WTC11 (cell line): Measurements from ENCODE around the gene DNAL4. TPM values are rescaled to one million over a fixed set of nuclear protein-coding genes. Genes with fewer than 3 reads are reported as not detected.

Experiments
- ATAC-seq: fragments of 200-7000 bp; cut with Tn5 transposase; 2 replicates; pipeline ENCODE4 v1.10.0; 2021; ENCODE audit warnings: mild to moderate bottlenecking, moderate library complexity
- CTCF ChIA-PET: fragments of 300-600 bp; sonication (Branson Sonifier 250); formaldehyde crosslinking; loops from one replicate; lab custom pipeline; 2021; ENCODE audit warnings: antibody characterized with exemption; lab: Charles Lee
- POLR2A ChIA-PET: fragments of 350-600 bp; sonication (Branson Sonifier 250); formaldehyde crosslinking; loops from one replicate; lab custom pipeline; 2021; ENCODE audit warnings: antibody characterized with exemption; lab: Charles Lee
- DNase-seq: peaks from one replicate; pipeline ENCODE4 v3.0.0; 2021; ENCODE audit warnings: low spot score
- H3K27ac Mint-ChIP-seq: 2 replicates; pipeline ENCODE4 v1.8.0; 2021; ENCODE audit warnings: mixed read lengths
- H3K27me3 Mint-ChIP-seq: 2 replicates; pipeline ENCODE4 v1.8.0; 2021; ENCODE audit warnings: low read depth, mild to moderate bottlenecking, moderate library complexity, mixed read lengths
- H3K36me3 Mint-ChIP-seq: 2 replicates; pipeline ENCODE4 v1.8.0; 2021; ENCODE audit warnings: mixed read lengths
- H3K4me1 Mint-ChIP-seq: 2 replicates; pipeline ENCODE4 v1.8.0; 2022; ENCODE audit warnings: mixed read lengths
- H3K4me3 Mint-ChIP-seq: 2 replicates; pipeline ENCODE4 v1.8.0; 2021; ENCODE audit warnings: mild to moderate bottlenecking, moderate library complexity, mixed read lengths
- H3K9me3 Mint-ChIP-seq: 2 replicates; pipeline ENCODE4 v1.8.0; 2021; ENCODE audit warnings: mixed read lengths
- ATF1 ChIP-seq: sonication (generic); formaldehyde crosslinking; IDR thresholded peaks from 2 replicates; pipeline ENCODE4 v1.8.1; 2023; ENCODE audit warnings: mild to moderate bottlenecking, moderate library complexity, missing genetic modification reagents
- ELF4 ChIP-seq: sonication (generic); formaldehyde crosslinking; IDR thresholded peaks from 2 replicates; pipeline ENCODE4 v1.8.1; 2022; ENCODE audit warnings: low read depth, mild to moderate bottlenecking, moderate library complexity, missing genetic modification reagents
- EMX1 ChIP-seq: fragments of 250-450 bp; sonication (Bioruptor Pico); IDR thresholded peaks from 2 replicates; pipeline ENCODE4 v1.8.0; 2021; ENCODE audit warnings: mild to moderate bottlenecking
- IRF2 ChIP-seq: sonication (generic); formaldehyde crosslinking; IDR thresholded peaks from 2 replicates; pipeline ENCODE4 v1.8.0; 2022; ENCODE audit warnings: low read depth, missing genetic modification reagents, borderline replicate concordance
- JUN ChIP-seq: sonication (generic); formaldehyde crosslinking; IDR thresholded peaks from 2 replicates; pipeline ENCODE4 v1.8.0; 2023; ENCODE audit warnings: mild to moderate bottlenecking, missing genetic modification reagents
- MXD4 ChIP-seq: fragments of 250-450 bp; sonication (Bioruptor Pico); IDR thresholded peaks from 2 replicates; pipeline ENCODE4 v1.8.0; 2021; ENCODE audit warnings: mild to moderate bottlenecking, moderate library complexity, borderline replicate concordance
- NFATC4 ChIP-seq: fragments of 250-450 bp; sonication (Bioruptor Pico); IDR thresholded peaks from 2 replicates; pipeline ENCODE4 v1.9.0; 2021; ENCODE audit warnings: mild to moderate bottlenecking
- NFYB ChIP-seq: sonication (generic); formaldehyde crosslinking; conservative IDR thresholded peaks from 2 replicates; pipeline ENCODE4 v1.8.0; 2022; ENCODE audit warnings: low read depth, missing genetic modification reagents
- NR1H2 ChIP-seq: sonication (generic); formaldehyde crosslinking; IDR thresholded peaks from 2 replicates; pipeline ENCODE4 v1.9.0; 2021; ENCODE audit warnings: mild to moderate bottlenecking, moderate library complexity, missing genetic modification reagents
- NR2C2 ChIP-seq: sonication (generic); formaldehyde crosslinking; IDR thresholded peaks from 2 replicates; pipeline ENCODE4 v1.8.0; 2022; ENCODE audit warnings: mild to moderate bottlenecking, missing genetic modification reagents
- PRRX2 ChIP-seq: fragments of 250-450 bp; sonication (Bioruptor Pico); IDR thresholded peaks from 2 replicates; pipeline ENCODE4 v1.8.0; 2021; ENCODE audit warnings: mild to moderate bottlenecking
- SP1 ChIP-seq: sonication (generic); formaldehyde crosslinking; conservative IDR thresholded peaks from 2 replicates; pipeline ENCODE4 v1.8.1; 2022; ENCODE audit warnings: missing genetic modification reagents
- total RNA-seq: library from RNA; stranded (reverse); gene quantifications from 3 replicates; pipeline ENCODE4 v1.2.3, GENCODE V29; 2021
- TF ChIP-seq, protein P1 (sequence below): sonication (generic); formaldehyde crosslinking; IDR thresholded peaks from 2 replicates; pipeline ENCODE4 v1.8.0; 2022; ENCODE audit warnings: mild to moderate bottlenecking, missing genetic modification reagents
- TF ChIP-seq, protein P2 (sequence below): sonication (generic); formaldehyde crosslinking; conservative IDR thresholded peaks from 2 replicates; pipeline ENCODE4 v1.8.1; 2023; ENCODE audit warnings: mild to moderate bottlenecking, low read depth, missing genetic modification reagents, moderate library complexity
- TF ChIP-seq, protein P3 (sequence below): fragments of 200-600 bp; IDR thresholded peaks from 2 replicates; pipeline ENCODE4 v1.8.0; 2022; ENCODE audit warnings: antibody characterized with exemption
- TF ChIP-seq, protein P4 (sequence below): sonication (generic); formaldehyde crosslinking; IDR thresholded peaks from 2 replicates; pipeline ENCODE4 v1.8.0; 2022; ENCODE audit warnings: missing genetic modification reagents
- TF ChIP-seq, protein P5 (sequence below): sonication (generic); formaldehyde crosslinking; IDR thresholded peaks from 2 replicates; pipeline ENCODE4 v1.8.1; 2023; ENCODE audit warnings: mild to moderate bottlenecking, missing genetic modification reagents
- TF ChIP-seq, protein P6 (sequence below): sonication (generic); formaldehyde crosslinking; IDR thresholded peaks from 2 replicates; pipeline ENCODE4 v1.8.0; 2022; ENCODE audit warnings: mild to moderate bottlenecking, missing genetic modification reagents
- TF ChIP-seq, protein P7 (sequence below): sonication (generic); formaldehyde crosslinking; conservative IDR thresholded peaks from 2 replicates; pipeline ENCODE4 v1.8.1; 2022; ENCODE audit warnings: mild to moderate bottlenecking, missing genetic modification reagents
- TF ChIP-seq, protein P8 (sequence below): sonication (generic); formaldehyde crosslinking; IDR thresholded peaks from 2 replicates; pipeline ENCODE4 v1.8.1; 2022; ENCODE audit warnings: mild to moderate bottlenecking, missing genetic modification reagents, moderate library complexity, borderline replicate concordance

The DNAL4 gene
- total RNA-seq, 1 experiment from 2014 or later = 11.8 TPM

DNA sequence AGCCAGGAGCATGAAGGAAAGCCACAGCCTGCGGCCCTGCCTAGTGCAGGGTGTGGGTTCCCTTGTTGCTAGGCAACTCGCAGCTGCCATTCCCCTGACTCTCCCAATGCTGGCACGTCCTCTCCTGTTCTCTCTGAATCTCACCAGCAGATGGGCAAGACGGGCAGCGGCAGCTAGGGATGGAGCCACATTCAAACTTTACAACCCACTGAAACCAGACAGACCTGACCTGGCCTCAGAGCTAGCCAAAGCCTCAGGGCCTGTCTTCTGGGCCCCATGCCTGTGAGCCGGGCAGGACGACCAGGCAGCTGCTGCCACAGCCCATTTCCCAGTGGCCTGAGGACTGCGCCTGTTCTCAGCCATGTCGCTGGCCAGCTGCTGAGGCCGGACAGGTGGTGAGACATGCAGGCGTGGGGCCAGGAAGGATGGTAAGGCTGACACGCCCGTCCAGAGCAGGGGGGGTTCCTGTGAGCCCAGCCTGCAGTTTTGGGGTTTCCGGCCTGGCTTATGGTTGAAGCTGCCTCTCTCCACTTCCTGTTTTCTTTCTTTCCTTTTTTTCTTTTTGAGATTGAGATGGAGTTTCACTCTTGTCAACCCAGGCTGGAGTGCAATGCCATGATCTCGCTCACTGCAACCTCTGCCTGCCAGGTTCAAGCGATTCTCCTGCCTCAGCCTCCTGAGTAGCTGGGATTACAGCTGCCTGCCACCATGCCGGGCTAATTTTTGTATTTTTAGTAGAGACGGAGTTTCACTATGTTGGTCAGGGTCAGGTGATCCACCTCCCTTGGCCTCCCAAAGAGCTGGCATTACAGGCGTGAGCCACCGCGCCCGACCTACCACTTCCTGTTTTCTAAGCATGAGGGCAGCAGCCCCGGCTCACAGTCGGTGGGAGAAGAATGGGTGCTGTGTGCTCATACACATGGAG, 42.3 kb downstream of the DNAL4 start:
- H3K27ac Mint-ChIP-seq = no peak overlapping the region
- ChIA-PET POLR2A (interaction anchor here (1.0 kb wide), 1 partner anchor 9 kb away, joined by 4 read pairs; no protein-coding TSS in a partner anchor), CTCF (interaction anchor here (2.7 to 2.8 kb wide), 2 partner anchors 14 to 17 kb away, joined by 10 to 11 read pairs; no protein-coding TSS in a partner anchor)
- ATAC-seq (no peak), DNase-seq (no peak)
- no peaks in the 10 kb centered on the region for H3K9me3 Mint-ChIP-seq
- peaks cover 6% of the 10 kb centered on the region for H3K36me3 Mint-ChIP-seq
- no peak overlapping the region for H3K4me3 Mint-ChIP-seq
- H3K4me1 Mint-ChIP-seq = peaks cover 17% of the 10 kb centered on the region
- H3K27me3 Mint-ChIP-seq = peaks cover 4% of the 10 kb centered on the region; the same call in 1 of the 2 replicates
- TF ChIP-seq NR1H2 (no peak), NR2C2 (CRISPR knock-in tag) (no peak), NFATC4 (CRISPR knock-in tag) (no peak), NFYB (no peak), ATF1 (CRISPR knock-in tag) (no peak), JUN (CRISPR knock-in tag) (no peak), SP1 (CRISPR knock-in tag) (no peak), MXD4 (CRISPR knock-in tag) (no peak), ELF4 (CRISPR knock-in tag) (no peak), EMX1 (CRISPR knock-in tag) (no peak), PRRX2 (CRISPR knock-in tag) (no peak), IRF2 (CRISPR knock-in tag) (no peak)
- TF ChIP-seq, protein P1, sequence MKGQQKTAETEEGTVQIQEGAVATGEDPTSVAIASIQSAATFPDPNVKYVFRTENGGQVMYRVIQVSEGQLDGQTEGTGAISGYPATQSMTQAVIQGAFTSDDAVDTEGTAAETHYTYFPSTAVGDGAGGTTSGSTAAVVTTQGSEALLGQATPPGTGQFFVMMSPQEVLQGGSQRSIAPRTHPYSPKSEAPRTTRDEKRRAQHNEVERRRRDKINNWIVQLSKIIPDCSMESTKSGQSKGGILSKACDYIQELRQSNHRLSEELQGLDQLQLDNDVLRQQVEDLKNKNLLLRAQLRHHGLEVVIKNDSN (CRISPR knock-in tag) = no peak
- TF ChIP-seq, protein P2, sequence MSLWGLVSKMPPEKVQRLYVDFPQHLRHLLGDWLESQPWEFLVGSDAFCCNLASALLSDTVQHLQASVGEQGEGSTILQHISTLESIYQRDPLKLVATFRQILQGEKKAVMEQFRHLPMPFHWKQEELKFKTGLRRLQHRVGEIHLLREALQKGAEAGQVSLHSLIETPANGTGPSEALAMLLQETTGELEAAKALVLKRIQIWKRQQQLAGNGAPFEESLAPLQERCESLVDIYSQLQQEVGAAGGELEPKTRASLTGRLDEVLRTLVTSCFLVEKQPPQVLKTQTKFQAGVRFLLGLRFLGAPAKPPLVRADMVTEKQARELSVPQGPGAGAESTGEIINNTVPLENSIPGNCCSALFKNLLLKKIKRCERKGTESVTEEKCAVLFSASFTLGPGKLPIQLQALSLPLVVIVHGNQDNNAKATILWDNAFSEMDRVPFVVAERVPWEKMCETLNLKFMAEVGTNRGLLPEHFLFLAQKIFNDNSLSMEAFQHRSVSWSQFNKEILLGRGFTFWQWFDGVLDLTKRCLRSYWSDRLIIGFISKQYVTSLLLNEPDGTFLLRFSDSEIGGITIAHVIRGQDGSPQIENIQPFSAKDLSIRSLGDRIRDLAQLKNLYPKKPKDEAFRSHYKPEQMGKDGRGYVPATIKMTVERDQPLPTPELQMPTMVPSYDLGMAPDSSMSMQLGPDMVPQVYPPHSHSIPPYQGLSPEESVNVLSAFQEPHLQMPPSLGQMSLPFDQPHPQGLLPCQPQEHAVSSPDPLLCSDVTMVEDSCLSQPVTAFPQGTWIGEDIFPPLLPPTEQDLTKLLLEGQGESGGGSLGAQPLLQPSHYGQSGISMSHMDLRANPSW (CRISPR knock-in tag) = no peak
- TF ChIP-seq, protein P3, sequence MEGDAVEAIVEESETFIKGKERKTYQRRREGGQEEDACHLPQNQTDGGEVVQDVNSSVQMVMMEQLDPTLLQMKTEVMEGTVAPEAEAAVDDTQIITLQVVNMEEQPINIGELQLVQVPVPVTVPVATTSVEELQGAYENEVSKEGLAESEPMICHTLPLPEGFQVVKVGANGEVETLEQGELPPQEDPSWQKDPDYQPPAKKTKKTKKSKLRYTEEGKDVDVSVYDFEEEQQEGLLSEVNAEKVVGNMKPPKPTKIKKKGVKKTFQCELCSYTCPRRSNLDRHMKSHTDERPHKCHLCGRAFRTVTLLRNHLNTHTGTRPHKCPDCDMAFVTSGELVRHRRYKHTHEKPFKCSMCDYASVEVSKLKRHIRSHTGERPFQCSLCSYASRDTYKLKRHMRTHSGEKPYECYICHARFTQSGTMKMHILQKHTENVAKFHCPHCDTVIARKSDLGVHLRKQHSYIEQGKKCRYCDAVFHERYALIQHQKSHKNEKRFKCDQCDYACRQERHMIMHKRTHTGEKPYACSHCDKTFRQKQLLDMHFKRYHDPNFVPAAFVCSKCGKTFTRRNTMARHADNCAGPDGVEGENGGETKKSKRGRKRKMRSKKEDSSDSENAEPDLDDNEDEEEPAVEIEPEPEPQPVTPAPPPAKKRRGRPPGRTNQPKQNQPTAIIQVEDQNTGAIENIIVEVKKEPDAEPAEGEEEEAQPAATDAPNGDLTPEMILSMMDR = no peak
- TF ChIP-seq, protein P4, sequence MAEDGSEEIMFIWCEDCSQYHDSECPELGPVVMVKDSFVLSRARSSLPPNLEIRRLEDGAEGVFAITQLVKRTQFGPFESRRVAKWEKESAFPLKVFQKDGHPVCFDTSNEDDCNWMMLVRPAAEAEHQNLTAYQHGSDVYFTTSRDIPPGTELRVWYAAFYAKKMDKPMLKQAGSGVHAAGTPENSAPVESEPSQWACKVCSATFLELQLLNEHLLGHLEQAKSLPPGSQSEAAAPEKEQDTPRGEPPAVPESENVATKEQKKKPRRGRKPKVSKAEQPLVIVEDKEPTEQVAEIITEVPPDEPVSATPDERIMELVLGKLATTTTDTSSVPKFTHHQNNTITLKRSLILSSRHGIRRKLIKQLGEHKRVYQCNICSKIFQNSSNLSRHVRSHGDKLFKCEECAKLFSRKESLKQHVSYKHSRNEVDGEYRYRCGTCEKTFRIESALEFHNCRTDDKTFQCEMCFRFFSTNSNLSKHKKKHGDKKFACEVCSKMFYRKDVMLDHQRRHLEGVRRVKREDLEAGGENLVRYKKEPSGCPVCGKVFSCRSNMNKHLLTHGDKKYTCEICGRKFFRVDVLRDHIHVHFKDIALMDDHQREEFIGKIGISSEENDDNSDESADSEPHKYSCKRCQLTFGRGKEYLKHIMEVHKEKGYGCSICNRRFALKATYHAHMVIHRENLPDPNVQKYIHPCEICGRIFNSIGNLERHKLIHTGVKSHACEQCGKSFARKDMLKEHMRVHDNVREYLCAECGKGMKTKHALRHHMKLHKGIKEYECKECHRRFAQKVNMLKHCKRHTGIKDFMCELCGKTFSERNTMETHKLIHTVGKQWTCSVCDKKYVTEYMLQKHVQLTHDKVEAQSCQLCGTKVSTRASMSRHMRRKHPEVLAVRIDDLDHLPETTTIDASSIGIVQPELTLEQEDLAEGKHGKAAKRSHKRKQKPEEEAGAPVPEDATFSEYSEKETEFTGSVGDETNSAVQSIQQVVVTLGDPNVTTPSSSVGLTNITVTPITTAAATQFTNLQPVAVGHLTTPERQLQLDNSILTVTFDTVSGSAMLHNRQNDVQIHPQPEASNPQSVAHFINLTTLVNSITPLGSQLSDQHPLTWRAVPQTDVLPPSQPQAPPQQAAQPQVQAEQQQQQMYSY (CRISPR knock-in tag) = no peak
- TF ChIP-seq, protein P5, sequence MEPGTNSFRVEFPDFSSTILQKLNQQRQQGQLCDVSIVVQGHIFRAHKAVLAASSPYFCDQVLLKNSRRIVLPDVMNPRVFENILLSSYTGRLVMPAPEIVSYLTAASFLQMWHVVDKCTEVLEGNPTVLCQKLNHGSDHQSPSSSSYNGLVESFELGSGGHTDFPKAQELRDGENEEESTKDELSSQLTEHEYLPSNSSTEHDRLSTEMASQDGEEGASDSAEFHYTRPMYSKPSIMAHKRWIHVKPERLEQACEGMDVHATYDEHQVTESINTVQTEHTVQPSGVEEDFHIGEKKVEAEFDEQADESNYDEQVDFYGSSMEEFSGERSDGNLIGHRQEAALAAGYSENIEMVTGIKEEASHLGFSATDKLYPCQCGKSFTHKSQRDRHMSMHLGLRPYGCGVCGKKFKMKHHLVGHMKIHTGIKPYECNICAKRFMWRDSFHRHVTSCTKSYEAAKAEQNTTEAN = no peak
- TF ChIP-seq, protein P6, sequence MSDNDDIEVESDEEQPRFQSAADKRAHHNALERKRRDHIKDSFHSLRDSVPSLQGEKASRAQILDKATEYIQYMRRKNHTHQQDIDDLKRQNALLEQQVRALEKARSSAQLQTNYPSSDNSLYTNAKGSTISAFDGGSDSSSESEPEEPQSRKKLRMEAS = no peak
- TF ChIP-seq, protein P7, sequence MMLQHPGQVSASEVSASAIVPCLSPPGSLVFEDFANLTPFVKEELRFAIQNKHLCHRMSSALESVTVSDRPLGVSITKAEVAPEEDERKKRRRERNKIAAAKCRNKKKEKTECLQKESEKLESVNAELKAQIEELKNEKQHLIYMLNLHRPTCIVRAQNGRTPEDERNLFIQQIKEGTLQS = no peak
- TF ChIP-seq, protein P8, sequence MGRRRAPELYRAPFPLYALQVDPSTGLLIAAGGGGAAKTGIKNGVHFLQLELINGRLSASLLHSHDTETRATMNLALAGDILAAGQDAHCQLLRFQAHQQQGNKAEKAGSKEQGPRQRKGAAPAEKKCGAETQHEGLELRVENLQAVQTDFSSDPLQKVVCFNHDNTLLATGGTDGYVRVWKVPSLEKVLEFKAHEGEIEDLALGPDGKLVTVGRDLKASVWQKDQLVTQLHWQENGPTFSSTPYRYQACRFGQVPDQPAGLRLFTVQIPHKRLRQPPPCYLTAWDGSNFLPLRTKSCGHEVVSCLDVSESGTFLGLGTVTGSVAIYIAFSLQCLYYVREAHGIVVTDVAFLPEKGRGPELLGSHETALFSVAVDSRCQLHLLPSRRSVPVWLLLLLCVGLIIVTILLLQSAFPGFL (CRISPR knock-in tag) = no peak
